Smooth muscle cell of trachea (primary cell): ENCODE results near the gene OR2J1. TPM values are rescaled to one million over a fixed set of nuclear protein-coding genes. Genes with fewer than 3 reads are reported as not detected.

Experiments
- total RNA-seq: library from RNA; depleted of rRNA; stranded (reverse); fragments of >200 nt; gene quantifications from 2 replicates; pipeline ENCODE4 v1.2.1, GENCODE V29; 2014

OR2J1 gene
- not detected in 2 replicates for total RNA-seq

DNA sequence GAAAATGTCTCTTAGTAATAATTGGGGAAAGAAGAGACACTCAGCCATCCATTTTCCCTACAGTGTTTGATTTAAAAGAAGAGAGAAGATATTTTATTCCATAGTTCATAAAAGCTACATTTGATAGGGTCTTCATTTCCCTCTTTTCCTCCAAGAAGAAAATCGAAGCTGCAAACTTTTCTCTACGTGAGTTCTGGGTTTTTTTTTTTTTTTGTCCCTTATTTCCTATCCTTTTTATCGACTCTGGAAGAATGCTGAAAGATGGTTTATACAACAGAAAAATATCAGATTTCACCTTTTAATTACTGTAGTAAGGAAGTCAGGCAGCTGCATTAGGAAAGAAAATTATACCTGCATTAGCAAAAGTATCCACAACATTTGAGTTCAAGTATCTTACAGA, at the start of gene OR2J1:
Gene OR2J1, plus strand, starts transcription at position 301 of the 400 bp plus-strand sequence. CDS start 1,453 bp downstream, outside the sequence.

DNA sequence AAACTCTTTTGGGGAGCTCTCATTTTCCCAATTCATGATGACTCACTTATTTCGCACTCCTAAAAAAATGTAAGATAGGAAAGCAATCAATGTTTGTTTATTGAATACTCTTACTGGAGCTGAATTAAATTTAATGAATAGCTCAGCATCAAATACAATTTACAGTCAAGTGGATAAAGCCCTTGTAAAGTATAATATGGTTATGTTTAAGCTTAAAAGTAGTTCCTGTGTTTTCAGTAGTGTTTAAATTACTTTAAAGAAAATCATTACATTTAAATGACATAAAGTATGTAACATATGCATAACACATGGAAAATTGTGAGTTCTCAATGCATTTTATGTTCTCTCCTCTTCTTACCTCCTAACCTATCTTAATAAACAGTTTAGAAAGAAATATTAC, 12.1 kb upstream of the OR2J1 start, which contains the start of gene OR2B3:
Gene OR2B3, minus strand, starts transcription at position 101 of the 400 bp plus-strand sequence. Its CDS starts 65 bp downstream, at position 36.

GRCh38 chr6:29107758-29108157, 8.5 kb downstream of the OR2J1 start, which contains the start of gene OR2J3:
Gene OR2J3, plus strand, starts transcription at chr6:29108058. Its CDS starts 3,833 bp downstream, at chr6:29111891.

Other genes with a start within 250 kb of the OR2J1 start
- gene TRIM27, start 175.5 kb upstream of the OR2J1 start, total RNA-seq: 45.2 and 61.4 TPM in 2 replicates
- 1.8 and 1.9 TPM in 2 replicates for gene ZNF311, start 94.2 kb upstream of the OR2J1 start, total RNA-seq
- gene OR2W1, start 54.3 kb upstream of the OR2J1 start, total RNA-seq: not detected in 2 replicates
- not detected in 2 replicates for gene OR2B3, start 12.2 kb upstream of the OR2J1 start, total RNA-seq
- gene OR2J3, start 8.6 kb downstream of the OR2J1 start, total RNA-seq: not detected in 2 replicates
- not detected in 2 replicates for gene OR2J2, start 71.4 kb downstream of the OR2J1 start, total RNA-seq
- gene OR14J1, start 202.2 kb downstream of the OR2J1 start, total RNA-seq: not detected in 2 replicates